ENCODE results near the gene FLRT2.

FLRT2 gene, protein sequence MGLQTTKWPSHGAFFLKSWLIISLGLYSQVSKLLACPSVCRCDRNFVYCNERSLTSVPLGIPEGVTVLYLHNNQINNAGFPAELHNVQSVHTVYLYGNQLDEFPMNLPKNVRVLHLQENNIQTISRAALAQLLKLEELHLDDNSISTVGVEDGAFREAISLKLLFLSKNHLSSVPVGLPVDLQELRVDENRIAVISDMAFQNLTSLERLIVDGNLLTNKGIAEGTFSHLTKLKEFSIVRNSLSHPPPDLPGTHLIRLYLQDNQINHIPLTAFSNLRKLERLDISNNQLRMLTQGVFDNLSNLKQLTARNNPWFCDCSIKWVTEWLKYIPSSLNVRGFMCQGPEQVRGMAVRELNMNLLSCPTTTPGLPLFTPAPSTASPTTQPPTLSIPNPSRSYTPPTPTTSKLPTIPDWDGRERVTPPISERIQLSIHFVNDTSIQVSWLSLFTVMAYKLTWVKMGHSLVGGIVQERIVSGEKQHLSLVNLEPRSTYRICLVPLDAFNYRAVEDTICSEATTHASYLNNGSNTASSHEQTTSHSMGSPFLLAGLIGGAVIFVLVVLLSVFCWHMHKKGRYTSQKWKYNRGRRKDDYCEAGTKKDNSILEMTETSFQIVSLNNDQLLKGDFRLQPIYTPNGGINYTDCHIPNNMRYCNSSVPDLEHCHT

DNA sequence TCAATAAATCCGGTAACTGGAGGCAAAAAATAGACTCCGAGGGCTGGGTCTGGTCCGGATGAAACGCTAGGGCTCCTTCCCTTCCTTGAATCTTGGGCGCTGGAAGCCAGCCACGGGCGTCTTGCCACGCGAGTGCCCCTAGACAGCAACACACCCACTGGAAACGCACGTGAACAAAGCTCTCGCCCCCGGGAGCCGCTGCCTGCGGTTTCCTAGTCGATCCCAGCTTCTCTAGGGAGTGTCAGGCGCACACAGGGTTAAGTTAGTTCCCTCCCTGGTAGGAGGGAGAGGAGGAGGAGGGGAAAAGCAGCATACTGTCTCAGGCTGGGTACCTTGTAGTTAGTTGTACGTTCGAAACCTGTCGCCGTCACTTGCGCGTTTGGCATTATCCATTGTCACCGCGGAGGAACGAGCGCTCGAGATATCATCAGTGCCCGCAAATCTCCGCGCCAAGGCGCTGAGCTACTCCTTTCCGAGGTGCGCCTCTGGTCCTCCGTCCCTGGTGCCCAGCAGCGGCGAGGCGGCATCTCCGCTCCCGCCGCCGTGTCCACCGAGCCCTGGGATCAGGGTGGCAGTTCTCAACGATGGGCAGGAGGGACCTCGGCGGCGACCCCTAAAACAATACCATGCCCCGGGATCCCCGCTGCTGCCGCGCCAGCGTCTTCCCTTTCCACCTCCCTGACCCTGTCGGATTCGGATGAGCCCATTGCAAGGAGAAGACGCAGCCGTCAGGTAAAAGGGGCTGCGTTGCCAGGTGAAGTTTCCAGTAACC is at the start of gene FLRT2:
Gene FLRT2 (plus strand): TSS at position 342 of the 772 bp plus-strand sequence. CDS start 91,371 bp downstream, outside the sequence.
- Histone ChIP-seq H3K27me3 (ENCODE audit: control insufficient read depth in 1 of 2, insufficient read depth in 2 of 2, low read length in 2 of 2) (peaks cover 37 to 51% of the 10 kb centered on the region in 2 donors), H3K4me1 (ENCODE audit: control insufficient read depth, insufficient read depth, low read length) (peaks cover 34% of the 10 kb centered on the region), H3K4me3 (ENCODE audit: low read length in 2 of 2) (peak within 1 kb of the TSS; percentile 72 to 83), H3K9ac (ENCODE audit: low read length in 2 of 2) (peak within 1 kb of the TSS; percentile 25 to 66), H3K9me3 (ENCODE audit: control insufficient read depth in 2 of 2, low read length in 2 of 2) (no peaks in the 10 kb centered on the region), H3K36me3 (ENCODE audit: control insufficient read depth in 2 of 2, insufficient read depth in 2 of 2, low read length in 2 of 2) (no peaks in the 10 kb centered on the region), H3K27ac (ENCODE audit: low read length) (peak within 1 kb of the TSS; percentile 55)

DNA sequence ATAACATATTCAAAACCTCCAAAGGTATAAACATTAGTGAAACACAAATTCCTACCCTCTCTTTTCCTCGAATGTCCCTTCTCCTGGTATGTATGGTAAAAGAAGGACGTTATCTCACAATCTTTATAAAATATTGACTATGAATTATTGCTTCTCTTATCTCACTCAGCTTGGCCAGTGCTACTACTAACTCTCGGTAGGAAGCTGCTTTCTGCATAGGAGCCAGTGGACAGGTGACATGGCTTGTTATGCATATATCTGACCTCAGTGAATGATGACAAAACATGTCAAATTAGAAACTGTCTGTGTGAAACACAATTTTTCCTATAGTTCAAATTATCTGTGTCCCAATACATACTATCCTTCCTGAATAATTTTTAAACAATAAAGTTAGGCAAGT is 48.5 kb upstream of the FLRT2 start:
- no peaks in the 10 kb centered on the region for H3K36me3 ChIP-seq (ENCODE audit: control insufficient read depth in 2 of 2, insufficient read depth in 2 of 2, low read length in 2 of 2)
- H3K4me3 ChIP-seq (ENCODE audit: low read length in 2 of 2) = no peak overlapping the region
- no peaks in the 10 kb centered on the region for H3K4me1 ChIP-seq (ENCODE audit: control insufficient read depth, insufficient read depth, low read length)
- no peak overlapping the region for H3K27ac ChIP-seq (ENCODE audit: low read length)
- H3K9me3 ChIP-seq (ENCODE audit: control insufficient read depth in 2 of 2, low read length in 2 of 2) = no peaks in the 10 kb centered on the region
- no peaks in the 10 kb centered on the region for H3K27me3 ChIP-seq (ENCODE audit: control insufficient read depth in 1 of 2, insufficient read depth in 2 of 2, low read length in 2 of 2)
- H3K9ac ChIP-seq (ENCODE audit: low read length in 2 of 2) = no peak overlapping the region

GRCh38 chr14:85482552-85482951 is 47.4 kb upstream of the FLRT2 start:
- Histone ChIP-seq H3K27ac (ENCODE audit: low read length) (no peak overlapping the region), H3K4me1 (ENCODE audit: control insufficient read depth, insufficient read depth, low read length) (no peaks in the 10 kb centered on the region), H3K9me3 (ENCODE audit: control insufficient read depth in 2 of 2, low read length in 2 of 2) (no peaks in the 10 kb centered on the region), H3K4me3 (ENCODE audit: low read length in 2 of 2) (no peak overlapping the region), H3K27me3 (ENCODE audit: control insufficient read depth in 1 of 2, insufficient read depth in 2 of 2, low read length in 2 of 2) (no peaks in the 10 kb centered on the region), H3K9ac (ENCODE audit: low read length in 2 of 2) (no peak overlapping the region), H3K36me3 (ENCODE audit: control insufficient read depth in 2 of 2, insufficient read depth in 2 of 2, low read length in 2 of 2) (no peaks in the 10 kb centered on the region)

- no peaks in the 10 kb centered on the region for H3K4me1 ChIP-seq (ENCODE audit: control insufficient read depth, insufficient read depth, low read length)
- H3K27ac ChIP-seq (ENCODE audit: low read length) = no peak overlapping the region
- H3K9ac ChIP-seq (ENCODE audit: low read length in 2 of 2) = no peak overlapping the region
- H3K36me3 ChIP-seq (ENCODE audit: control insufficient read depth in 2 of 2, insufficient read depth in 2 of 2, low read length in 2 of 2) = no peaks in the 10 kb centered on the region
- no peaks in the 10 kb centered on the region for H3K27me3 ChIP-seq (ENCODE audit: control insufficient read depth in 1 of 2, insufficient read depth in 2 of 2, low read length in 2 of 2)
- no peak overlapping the region for H3K4me3 ChIP-seq (ENCODE audit: low read length in 2 of 2)
- H3K9me3 ChIP-seq (ENCODE audit: control insufficient read depth in 2 of 2, low read length in 2 of 2) = no peaks in the 10 kb centered on the region
Observed at GRCh38 chr14:85483037-85483436, 46.9 kb upstream of the FLRT2 start.

GRCh38 chr14:85483652-85484051 is 46.3 kb upstream of the FLRT2 start:
- H3K9me3 ChIP-seq (ENCODE audit: control insufficient read depth in 2 of 2, low read length in 2 of 2) = no peaks in the 10 kb centered on the region
- no peaks in the 10 kb centered on the region for H3K4me1 ChIP-seq (ENCODE audit: control insufficient read depth, insufficient read depth, low read length)
- no peaks in the 10 kb centered on the region for H3K36me3 ChIP-seq (ENCODE audit: control insufficient read depth in 2 of 2, insufficient read depth in 2 of 2, low read length in 2 of 2)
- H3K9ac ChIP-seq (ENCODE audit: low read length in 2 of 2) = no peak overlapping the region
- no peak overlapping the region for H3K4me3 ChIP-seq (ENCODE audit: low read length in 2 of 2)
- no peak overlapping the region for H3K27ac ChIP-seq (ENCODE audit: low read length)
- no peaks in the 10 kb centered on the region for H3K27me3 ChIP-seq (ENCODE audit: control insufficient read depth in 1 of 2, insufficient read depth in 2 of 2, low read length in 2 of 2)

DNA sequence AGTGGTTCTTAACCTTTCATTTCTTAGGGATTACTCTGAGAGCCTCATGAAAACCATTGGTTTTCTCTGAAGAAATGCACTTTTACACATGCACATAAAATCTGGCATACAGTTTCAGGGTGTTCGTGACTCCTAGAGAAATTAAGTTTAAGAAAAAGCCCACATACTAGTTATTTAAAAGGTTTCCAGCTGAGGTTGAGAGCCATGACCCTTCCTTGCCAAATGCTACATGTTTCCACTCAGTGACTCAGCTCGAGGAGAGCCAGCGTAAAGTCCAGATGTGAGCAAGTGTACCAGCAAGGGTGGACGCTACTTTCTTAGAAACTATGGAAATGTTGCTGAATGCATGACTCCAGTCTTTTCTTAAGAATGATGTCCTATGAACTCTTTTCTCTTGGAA is 42.7 kb upstream of the FLRT2 start:
- Histone ChIP-seq H3K36me3 (ENCODE audit: control insufficient read depth in 2 of 2, insufficient read depth in 2 of 2, low read length in 2 of 2) (no peaks in the 10 kb centered on the region), H3K9ac (ENCODE audit: low read length in 2 of 2) (no peak overlapping the region), H3K27ac (ENCODE audit: low read length) (no peak overlapping the region), H3K4me3 (ENCODE audit: low read length in 2 of 2) (no peak overlapping the region), H3K27me3 (ENCODE audit: control insufficient read depth in 1 of 2, insufficient read depth in 2 of 2, low read length in 2 of 2) (no peaks in the 10 kb centered on the region), H3K4me1 (ENCODE audit: control insufficient read depth, insufficient read depth, low read length) (no peaks in the 10 kb centered on the region), H3K9me3 (ENCODE audit: control insufficient read depth in 2 of 2, low read length in 2 of 2) (peaks cover 0 to 3% of the 10 kb centered on the region in 2 donors)

DNA sequence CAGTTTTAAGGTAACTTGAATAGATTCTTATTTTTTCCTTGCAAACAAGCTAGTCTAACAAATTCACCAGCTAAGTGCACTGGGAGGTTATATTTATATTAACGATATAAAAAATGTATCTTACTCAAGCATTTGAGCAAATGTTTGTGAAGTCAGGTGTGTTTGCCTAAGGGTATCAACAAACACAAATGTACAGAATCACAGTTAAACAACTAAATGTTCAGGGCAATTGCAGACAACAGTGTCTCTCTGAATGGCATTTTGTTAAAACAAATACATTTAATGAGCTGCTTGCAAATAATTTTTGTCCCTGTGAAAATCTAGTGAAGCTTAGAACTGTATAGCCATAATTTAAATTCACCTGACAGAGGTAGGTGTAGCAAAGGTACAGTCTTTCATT is 28.2 kb upstream of the FLRT2 start:
- Histone ChIP-seq H3K36me3 (ENCODE audit: control insufficient read depth in 2 of 2, insufficient read depth in 2 of 2, low read length in 2 of 2) (no peaks in the 10 kb centered on the region), H3K9me3 (ENCODE audit: control insufficient read depth in 2 of 2, low read length in 2 of 2) (no peaks in the 10 kb centered on the region), H3K4me3 (ENCODE audit: low read length in 2 of 2) (no peak overlapping the region), H3K27ac (ENCODE audit: low read length) (no peak overlapping the region), H3K4me1 (ENCODE audit: control insufficient read depth, insufficient read depth, low read length) (no peaks in the 10 kb centered on the region), H3K9ac (ENCODE audit: low read length in 2 of 2) (no peak overlapping the region), H3K27me3 (ENCODE audit: control insufficient read depth in 1 of 2, insufficient read depth in 2 of 2, low read length in 2 of 2) (no peaks in the 10 kb centered on the region)

DNA sequence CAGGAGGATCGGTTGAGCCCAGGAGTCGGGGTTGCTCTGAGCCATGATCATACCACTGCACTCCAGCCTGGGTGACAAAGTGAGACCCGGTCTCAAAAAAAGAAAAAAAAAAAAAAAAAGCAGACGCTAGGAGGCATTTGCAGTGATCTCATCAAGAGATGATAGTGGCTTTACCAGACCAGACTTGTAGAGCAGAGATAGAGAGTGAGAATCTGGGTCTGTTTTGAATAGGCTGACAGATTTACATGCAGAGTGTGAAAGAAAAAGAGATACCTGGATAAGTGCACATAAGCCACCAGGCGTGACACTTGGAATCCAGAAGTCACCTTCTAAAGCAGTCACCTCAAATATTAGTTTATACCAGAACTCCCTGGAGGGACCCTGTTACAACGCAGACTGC is 21.1 kb upstream of the FLRT2 start:
- no peaks in the 10 kb centered on the region for H3K4me1 ChIP-seq (ENCODE audit: control insufficient read depth, insufficient read depth, low read length)
- H3K27ac ChIP-seq (ENCODE audit: low read length) = no peak overlapping the region
- H3K9me3 ChIP-seq (ENCODE audit: control insufficient read depth in 2 of 2, low read length in 2 of 2) = no peaks in the 10 kb centered on the region
- no peaks in the 10 kb centered on the region for H3K36me3 ChIP-seq (ENCODE audit: control insufficient read depth in 2 of 2, insufficient read depth in 2 of 2, low read length in 2 of 2)
- H3K4me3 ChIP-seq (ENCODE audit: low read length in 2 of 2) = no peak overlapping the region
- no peak overlapping the region for H3K9ac ChIP-seq (ENCODE audit: low read length in 2 of 2)
- no peaks in the 10 kb centered on the region for H3K27me3 ChIP-seq (ENCODE audit: control insufficient read depth in 1 of 2, insufficient read depth in 2 of 2, low read length in 2 of 2)

- Histone ChIP-seq H3K9ac (ENCODE audit: low read length in 2 of 2) (no peak overlapping the region), H3K4me3 (ENCODE audit: low read length in 2 of 2) (no peak overlapping the region), H3K27ac (ENCODE audit: low read length) (no peak overlapping the region), H3K27me3 (ENCODE audit: control insufficient read depth in 1 of 2, insufficient read depth in 2 of 2, low read length in 2 of 2) (no peaks in the 10 kb centered on the region), H3K4me1 (ENCODE audit: control insufficient read depth, insufficient read depth, low read length) (no peaks in the 10 kb centered on the region), H3K36me3 (ENCODE audit: control insufficient read depth in 2 of 2, insufficient read depth in 2 of 2, low read length in 2 of 2) (no peaks in the 10 kb centered on the region), H3K9me3 (ENCODE audit: control insufficient read depth in 2 of 2, low read length in 2 of 2) (no peaks in the 10 kb centered on the region)
Observed at GRCh38 chr14:85512451-85512850, 17.5 kb upstream of the FLRT2 start.

GRCh38 chr14:85514487-85514886 is 15.5 kb upstream of the FLRT2 start:
- Histone ChIP-seq H3K9me3 (ENCODE audit: control insufficient read depth in 2 of 2, low read length in 2 of 2) (no peaks in the 10 kb centered on the region), H3K4me3 (ENCODE audit: low read length in 2 of 2) (no peak overlapping the region), H3K36me3 (ENCODE audit: control insufficient read depth in 2 of 2, insufficient read depth in 2 of 2, low read length in 2 of 2) (no peaks in the 10 kb centered on the region), H3K27me3 (ENCODE audit: control insufficient read depth in 1 of 2, insufficient read depth in 2 of 2, low read length in 2 of 2) (no peaks in the 10 kb centered on the region), H3K4me1 (ENCODE audit: control insufficient read depth, insufficient read depth, low read length) (no peaks in the 10 kb centered on the region), H3K27ac (ENCODE audit: low read length) (no peak overlapping the region), H3K9ac (ENCODE audit: low read length in 2 of 2) (no peak overlapping the region)

Data from stomach smooth muscle (tissue), 2 donors.